NCI-H748 treated with DMSO at 0.1 percent for 48 hours (cell line): Measurements from ENCODE around the gene HDAC4.

Experiments used
- DNase-seq: peaks from one replicate; lab custom pipeline; 2025; lab: John Stamatoyannopoulos, UW

Gene HDAC4

GRCh38 chr2:239153806-239154591 is 246.8 kb downstream of the HDAC4 start:
- DNase-seq, result no peak

- no peak for DNase-seq
These were observed 247.9 kb downstream of the HDAC4 start for GRCh38 chr2:239152916-239153305.

- DNase-seq, result no peak
These were observed 248.4 kb downstream of the HDAC4 start for GRCh38 chr2:239152239-239152915.

GRCh38 chr2:239151201-239152131 is 249.4 kb downstream of the HDAC4 start:
- no peak for DNase-seq

DNA sequence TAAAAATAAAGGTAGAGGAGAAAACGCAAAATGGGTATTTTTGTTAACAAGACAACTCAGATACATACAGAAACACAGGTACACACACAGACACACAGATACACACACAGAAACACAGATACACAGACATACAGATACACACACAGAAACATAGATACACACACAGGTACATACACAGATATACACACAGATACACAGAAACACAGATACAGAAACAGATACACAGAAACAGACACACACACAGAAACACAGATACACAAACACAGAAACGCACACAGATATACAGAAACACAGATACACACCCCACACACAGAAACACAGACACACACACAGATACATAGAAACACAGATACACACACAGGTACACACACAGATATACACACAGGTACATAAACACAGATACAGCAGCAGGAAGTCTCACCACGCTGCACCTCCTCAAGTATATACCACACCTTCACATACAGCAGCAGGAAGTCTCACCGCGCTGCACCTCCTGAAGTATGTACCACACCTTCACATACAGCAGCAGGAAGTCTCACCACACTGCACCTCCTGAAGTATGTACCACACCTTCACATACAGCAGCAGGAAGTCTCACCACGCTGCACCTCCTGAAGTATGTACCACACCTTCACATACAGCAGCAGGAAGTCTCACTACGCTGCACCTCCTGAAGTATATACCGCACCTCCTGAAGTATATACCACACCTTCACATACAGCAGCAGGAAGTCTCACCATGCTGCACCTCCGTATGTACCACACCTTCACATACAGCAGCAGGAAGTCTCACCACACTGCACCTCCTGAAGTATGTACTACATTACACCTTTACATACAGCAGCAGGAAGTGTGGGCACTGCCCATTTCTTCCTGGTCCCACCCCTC is 250.5 kb downstream of the HDAC4 start:
- DNase-seq, result no peak

GRCh38 chr2:239149501-239149900 is 251.3 kb downstream of the HDAC4 start:
- DNase-seq, result no peak

DNA sequence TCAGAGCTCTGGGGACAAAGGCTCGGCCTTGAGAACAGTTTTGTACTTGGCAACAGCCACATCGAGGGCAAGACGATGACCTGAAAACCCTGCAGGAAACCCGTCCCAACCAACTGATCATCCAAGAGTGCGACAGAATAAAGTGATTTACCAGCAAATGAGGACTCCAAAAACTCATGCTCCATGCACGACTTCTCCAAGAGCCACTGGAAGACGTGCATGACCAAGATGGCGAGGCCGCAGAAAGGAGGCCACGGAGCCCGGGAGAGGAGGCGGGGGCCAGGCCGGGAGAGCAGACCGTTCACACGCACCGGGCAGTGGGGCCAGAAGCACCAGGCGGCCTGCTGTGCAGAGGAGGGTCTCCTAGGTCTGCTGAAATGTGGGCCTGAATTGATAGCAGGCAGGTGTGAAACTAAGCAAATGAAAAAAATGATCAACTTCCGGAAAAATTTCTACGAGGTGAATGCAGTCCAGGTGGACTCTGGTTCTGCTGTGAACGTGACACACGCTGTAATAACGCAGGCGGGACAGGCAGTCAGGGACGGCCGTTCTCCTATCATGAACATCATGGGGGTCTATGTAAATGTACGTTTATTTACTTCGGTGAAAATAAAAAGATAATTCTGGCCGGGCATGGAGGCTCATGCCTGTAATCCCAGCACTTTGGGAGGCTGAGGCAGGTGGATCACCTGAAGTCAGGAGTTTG is 252.2 kb downstream of the HDAC4 start:
- no peak for DNase-seq

DNA sequence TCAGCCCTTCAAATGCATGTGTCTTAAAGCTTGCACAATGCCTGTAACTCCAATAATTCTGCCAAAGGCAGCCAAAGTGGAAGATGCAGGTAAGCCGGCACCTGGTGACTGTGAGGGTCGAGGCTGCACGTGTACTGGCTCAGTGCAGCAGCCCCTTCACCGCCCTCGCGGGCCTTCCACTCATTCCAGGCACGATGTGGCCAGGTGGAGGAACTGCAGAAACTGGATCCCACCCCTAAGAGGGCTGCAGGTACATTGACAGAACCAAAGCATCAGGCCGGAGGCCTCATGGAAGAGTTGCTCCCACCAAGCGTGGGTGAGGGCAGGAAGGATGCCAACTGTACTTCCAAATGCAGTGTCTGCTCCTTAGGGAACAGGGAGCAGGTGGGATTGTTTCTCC is 253.4 kb downstream of the HDAC4 start:
- no peak for DNase-seq

DNA sequence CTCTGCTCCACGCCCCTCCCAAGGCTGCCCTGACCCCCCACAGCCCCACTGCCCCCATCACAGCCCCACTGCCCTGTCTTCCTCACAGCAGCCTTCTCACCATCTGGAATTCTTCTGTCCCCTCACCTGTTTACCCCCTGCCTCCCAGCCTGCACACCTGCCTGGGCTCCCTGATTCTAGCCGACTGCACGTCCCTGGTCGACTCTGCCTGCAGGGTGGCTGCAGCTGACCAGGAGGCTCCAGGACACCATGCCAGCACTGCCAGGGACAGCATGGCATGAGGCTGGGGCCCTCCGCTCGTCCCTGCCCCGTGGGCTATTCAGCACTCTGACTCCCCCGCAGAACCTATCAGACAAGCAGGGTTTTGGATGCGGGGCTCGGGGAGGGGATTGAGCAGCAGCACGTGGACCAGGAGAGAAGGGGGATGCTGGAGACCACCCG is 254.1 kb downstream of the HDAC4 start:
- DNase-seq, result no peak

DNA sequence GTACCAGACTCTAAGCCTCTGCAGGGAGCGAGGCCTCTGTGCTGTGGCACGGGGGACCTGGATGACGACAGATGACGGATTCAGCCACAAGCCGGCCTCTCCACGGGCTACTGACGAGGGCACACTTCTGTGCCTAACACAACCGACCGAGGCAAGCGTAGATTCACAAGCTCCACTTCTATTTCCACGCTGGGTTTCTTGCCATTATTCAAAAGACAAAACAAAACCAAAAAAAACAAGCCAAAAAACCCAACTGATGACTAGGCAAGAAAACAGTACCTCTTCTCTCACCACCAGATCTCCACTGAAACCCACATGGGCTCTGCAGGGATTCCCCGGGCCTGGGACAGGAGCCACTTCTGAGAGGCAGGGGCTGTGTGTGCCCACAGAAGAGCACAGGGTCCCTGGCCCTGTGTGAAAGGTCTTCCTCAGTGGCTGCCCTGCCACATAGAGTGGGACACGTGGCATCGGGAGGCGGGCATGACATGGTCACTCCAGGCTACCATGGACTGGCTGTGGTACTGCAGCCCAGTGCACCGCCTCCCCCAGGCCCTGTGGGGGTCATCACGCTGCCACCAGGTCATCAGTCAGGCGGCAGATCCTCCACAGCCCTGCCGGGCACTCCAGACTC is 254.7 kb downstream of the HDAC4 start:
- no peak for DNase-seq

DNA sequence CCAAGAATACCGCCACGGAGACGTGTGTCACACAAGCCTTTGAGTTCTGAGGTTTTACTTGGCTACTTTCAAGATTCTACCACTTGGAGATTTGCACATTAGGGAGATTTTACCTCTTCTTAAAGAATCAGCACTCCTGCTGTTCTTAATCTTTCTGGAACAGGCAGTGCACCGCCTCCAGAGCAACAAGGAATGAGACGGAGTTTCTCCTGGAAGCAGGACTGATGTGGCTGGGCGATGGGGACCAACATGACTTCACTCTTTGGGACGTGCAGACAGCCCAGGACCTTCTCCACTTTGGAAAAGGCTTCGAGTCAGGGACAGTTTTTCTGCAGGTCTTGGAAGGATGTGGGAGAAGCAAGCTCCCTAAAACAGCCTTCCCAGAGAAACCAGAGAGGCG is 255.2 kb downstream of the HDAC4 start:
- no peak for DNase-seq

GRCh38 chr2:239145106-239145505 is 255.7 kb downstream of the HDAC4 start:
- no peak for DNase-seq

DNA sequence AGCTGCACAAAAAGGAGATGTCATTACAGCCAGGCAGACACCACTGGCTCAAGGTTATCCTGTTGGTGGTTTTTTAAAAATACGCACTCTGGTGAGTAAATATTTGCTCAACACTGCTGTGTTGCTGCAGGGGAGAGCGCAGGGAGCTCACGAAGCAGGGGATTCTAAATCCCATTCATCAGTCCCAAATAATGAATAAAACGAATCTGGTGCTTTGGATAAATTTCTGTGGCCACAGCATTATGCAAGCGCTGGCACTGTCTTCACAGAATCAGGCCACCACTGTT is 256.2 kb downstream of the HDAC4 start:
- DNase-seq, result no peak

- no peak for DNase-seq
These were observed 256.7 kb downstream of the HDAC4 start for GRCh38 chr2:239143858-239144712.

GRCh38 chr2:239142806-239143205 is 258.0 kb downstream of the HDAC4 start:
- no peak for DNase-seq

DNA sequence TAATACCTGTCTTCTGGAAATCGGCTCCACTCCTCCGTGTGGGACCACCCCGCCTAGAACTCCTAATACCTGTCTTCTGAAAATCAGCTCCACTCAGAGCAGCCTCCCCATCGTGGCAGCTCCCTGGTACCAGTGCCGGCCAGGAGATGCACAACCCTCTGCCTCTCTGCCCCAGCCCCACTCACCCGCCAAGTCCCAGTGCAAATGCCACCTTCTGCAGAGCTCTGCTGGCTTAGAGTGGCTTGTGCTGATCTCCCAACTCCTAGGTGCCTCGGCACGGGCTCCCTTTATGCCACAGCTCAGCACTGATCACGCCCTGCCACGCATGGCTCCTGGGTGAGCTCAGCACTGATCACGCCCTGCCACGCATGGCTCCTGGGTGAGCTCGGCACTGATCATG is 258.5 kb downstream of the HDAC4 start:
- no peak for DNase-seq

DNA sequence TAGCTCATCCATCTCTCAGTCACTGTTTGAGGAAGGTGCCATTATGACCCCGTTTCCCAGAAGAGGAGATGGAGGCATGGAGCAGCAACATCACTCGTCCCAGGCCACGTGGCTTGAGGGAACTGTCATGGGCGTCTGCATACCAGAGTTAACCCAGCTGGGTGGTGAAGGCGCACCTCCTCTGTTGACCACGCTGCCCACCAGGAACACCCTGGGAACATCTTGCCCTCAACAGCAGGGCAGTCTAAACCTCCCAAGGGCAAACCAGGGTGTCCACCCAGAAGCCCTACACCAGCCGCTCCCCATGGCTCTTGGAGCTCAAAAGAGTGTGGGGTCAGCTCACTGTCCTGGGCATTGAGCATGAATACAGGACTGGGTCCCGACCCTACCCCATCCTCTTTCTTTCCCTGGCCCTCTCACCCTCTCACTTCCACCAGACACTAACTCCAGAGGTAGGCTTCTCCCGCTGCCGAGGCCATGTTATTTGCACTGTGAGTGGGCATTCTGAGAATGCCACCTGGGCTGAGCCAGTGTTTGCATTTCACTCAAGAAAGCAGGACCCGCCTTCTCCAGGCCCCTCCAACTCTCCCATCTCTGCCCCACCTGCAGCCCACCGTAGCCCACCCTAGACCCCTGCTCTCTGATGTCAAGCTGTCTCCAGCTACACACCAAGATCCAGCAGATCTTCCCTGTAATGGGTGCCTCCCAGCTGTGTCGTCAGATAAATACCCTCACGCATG is 259.6 kb downstream of the HDAC4 start:
- DNase-seq, result no peak

- no peak for DNase-seq
These were observed 260.3 kb downstream of the HDAC4 start for GRCh38 chr2:239140346-239141020.
